GM13977 (cell line): ENCODE measurements around the gene KIAA1958.

Source experiments
- DNase-seq: peaks from one replicate; pipeline ENCODE4 v3.0.0; 2012; ENCODE audit warnings: low spot score
- CTCF ChIP-seq: IDR thresholded peaks from 2 replicates; pipeline ENCODE4 v1.5.1; 2012; ENCODE audit warnings: mild to moderate bottlenecking, control low read depth; ENCODE audit not compliant: insufficient read depth; ENCODE audit errors: extremely low read depth, missing control alignments
- in situ Hi-C: fragments of 300-500 bp; cut with MboI; formaldehyde crosslinking; loops from one replicate; pipeline ENCODE4 v1.12.0; 2022; ENCODE audit warnings: low sequenced_read_pairs, low pct_unique_long_range_greater_than_20kb, mixed read lengths, inconsistent platforms; ENCODE audit not compliant: unreplicated experiment

Gene KIAA1958

GRCh38 chr9:112617371-112617770 lies 130.7 kb downstream of the KIAA1958 start:
- no peak for DNase-seq
- no peak for TF ChIP-seq CTCF
- in situ Hi-C loops, result no loop called here

GRCh38 chr9:112618385-112619009 lies 131.9 kb downstream of the KIAA1958 start:
- in situ Hi-C loops, result no loop called here
- DNase-seq, result no peak
- TF ChIP-seq CTCF, result no peak

GRCh38 chr9:112620388-112620787 lies 133.8 kb downstream of the KIAA1958 start:
- TF ChIP-seq CTCF, result no peak
- in situ Hi-C loops, result no loop called here
- no peak for DNase-seq

- TF ChIP-seq CTCF, result no peak
- in situ Hi-C loops, result no loop called here
- DNase-seq, result no peak
These were observed 134.5 kb downstream of the KIAA1958 start for GRCh38 chr9:112621018-112621655.

GRCh38 chr9:112623198-112623597 lies 136.6 kb downstream of the KIAA1958 start:
- DNase-seq, result no peak
- TF ChIP-seq CTCF, result no peak
- in situ Hi-C loops, result no loop called here

- in situ Hi-C loops, result no loop called here
- TF ChIP-seq CTCF, result no peak
- no peak for DNase-seq
These were observed 138.4 kb downstream of the KIAA1958 start for GRCh38 chr9:112624711-112625707.
